Erythroblast (primary cell): ENCODE measurements around the gene LMAN2L.

Experiments used
- DNase-seq, 2 experiments: peaks; one replicate each; lab custom pipeline; 2025; lab: John Stamatoyannopoulos, UW
- GATA1 ChIP-seq: IDR thresholded peaks from 2 replicates; pipeline ENCODE4 v1.6.1; 2011; ENCODE audit warnings: low read depth, mild to moderate bottlenecking, control low read depth, low read length, moderate library complexity
- POLR2A ChIP-seq: IDR thresholded peaks from 2 replicates; pipeline ENCODE4 v1.6.1; 2011; ENCODE audit warnings: mild to moderate bottlenecking, low read length

LMAN2L gene

GRCh38 chr2:96691022-96691612 lies 48.7 kb downstream of the LMAN2L start:
- no peak for TF ChIP-seq GATA1
- TF ChIP-seq POLR2A: no peak
- DNase-seq: no peak

GRCh38 chr2:96690306-96691021 lies 49.4 kb downstream of the LMAN2L start:
- no peak for TF ChIP-seq POLR2A
- no peak for TF ChIP-seq GATA1
- no peak for DNase-seq

GRCh38 chr2:96689431-96689991 lies 50.4 kb downstream of the LMAN2L start:
- no peak for DNase-seq
- no peak for TF ChIP-seq POLR2A
- TF ChIP-seq GATA1: no peak

GRCh38 chr2:96688649-96689430 lies 51.0 kb downstream of the LMAN2L start:
- TF ChIP-seq GATA1 (no peak), POLR2A (no peak)
- DNase-seq: no peak

GRCh38 chr2:96687711-96688640 lies 51.9 kb downstream of the LMAN2L start:
- no peak for TF ChIP-seq POLR2A
- no peak for TF ChIP-seq GATA1
- no peak for DNase-seq

- no peak for DNase-seq
- TF ChIP-seq POLR2A (no peak), GATA1 (no peak)
These were observed 52.6 kb downstream of the LMAN2L start for GRCh38 chr2:96687266-96687665.

- TF ChIP-seq GATA1: no peak
- TF ChIP-seq POLR2A: no peak
- no peak for DNase-seq
These were observed 54.0 kb downstream of the LMAN2L start for GRCh38 chr2:96685577-96686459.

GRCh38 chr2:96684883-96685576 lies 54.8 kb downstream of the LMAN2L start:
- TF ChIP-seq POLR2A: no peak
- no peak for TF ChIP-seq GATA1
- DNase-seq: no peak

- DNase-seq: no peak
- TF ChIP-seq GATA1 (no peak), POLR2A (no peak)
These were observed 55.7 kb downstream of the LMAN2L start for GRCh38 chr2:96683972-96684820.

- no peak for TF ChIP-seq GATA1
- no peak for TF ChIP-seq POLR2A
These were observed 56.6 kb downstream of the LMAN2L start for GRCh38 chr2:96683307-96683706.

GRCh38 chr2:96681540-96681939 lies 58.3 kb downstream of the LMAN2L start:
- TF ChIP-seq GATA1: no peak
- TF ChIP-seq POLR2A: no peak
- DNase-seq: no peak

More at GRCh38 chr2:96683307-96683706, 56.6 kb downstream of the LMAN2L start:
- no peak for DNase-seq
